ENCODE data around the gene MSANTD4. TPM values are rescaled to one million over a fixed set of nuclear protein-coding genes. Genes with fewer than 3 reads are reported as not detected.

MSANTD4 gene
- 10 to 100 TPM; 15.4 to 44.3 (median 21.8) TPM for total RNA-seq

GRCh38 chr11:106021967-106022794, at the start of gene MSANTD4:
Gene MSANTD4, minus strand, starts transcription at chr11:106022240. Its CDS starts 11,323 bp downstream, at chr11:106010917.
- Histone ChIP-seq H3K9me3 (no peaks in the 10 kb centered on the region), H3K27me3 (no peaks in the 10 kb centered on the region), H3K36me3 (no peaks in the 10 kb centered on the region), H3K4me3 (peak within 1 kb of the TSS; percentile 67 to 97 (median 94)), H3K27ac (peak within 1 kb of the TSS; percentile 73 to 90 (median 84)), H3K4me1 (peaks cover 13 to 37% (median 29%) of the 10 kb centered on the region in 4 donors)
- peak in 3 of 4 donors; percentile 17 to 70 (median 47) for TF ChIP-seq POLR2A (IDR thresholded peaks at IDR 0.05)
- peak; percentile 67 to 72 for TF ChIP-seq POLR2AphosphoS5 (IDR thresholded peaks at IDR 0.05)
- TF ChIP-seq EP300 (IDR thresholded peaks at IDR 0.05) = no peak
- peak in 4 of 6 experiments; percentile 24 to 41 (median 32) for TF ChIP-seq CTCF (IDR thresholded peaks at IDR 0.05)
- ATAC-seq (ENCODE audit: low FRiP score in 2 of 2) = peak; percentile 100
- 2 to 3% methylated on average over 16 to 44 of the region's 48 CpGs for WGBS, 2 donors
- peak; percentile 93 to 99 for DNase-seq

GRCh38 chr11:106070606-106071005, 48.6 kb upstream of the MSANTD4 start:
- DNase-seq (no peak), ATAC-seq (ENCODE audit: low FRiP score in 2 of 2) (no peak)

GRCh38 chr11:106063009-106063408, 41.0 kb upstream of the MSANTD4 start:
- Histone ChIP-seq H3K4me1 (no peaks in the 10 kb centered on the region), H3K27ac (no peak overlapping the region), H3K9me3 (no peaks in the 10 kb centered on the region), H3K36me3 (peaks cover 0 to 4% (median 0%) of the 10 kb centered on the region in 4 donors), H3K4me3 (no peak overlapping the region), H3K27me3 (no peaks in the 10 kb centered on the region)
- ATAC-seq (ENCODE audit: low FRiP score in 2 of 2) (no peak), DNase-seq (no peak)
- TF ChIP-seq POLR2A (IDR thresholded peaks at IDR 0.05) (no peak), EP300 (IDR thresholded peaks at IDR 0.05) (no peak), POLR2AphosphoS5 (IDR thresholded peaks at IDR 0.05) (no peak), CTCF (IDR thresholded peaks at IDR 0.05) (no peak)

More at GRCh38 chr11:106070606-106071005, 48.6 kb upstream of the MSANTD4 start:
- no peaks in the 10 kb centered on the region for H3K27me3 ChIP-seq
- peaks cover under 1 to 5% (median 2%) of the 10 kb centered on the region in 4 donors for H3K4me1 ChIP-seq
- H3K27ac ChIP-seq = no peak overlapping the region
- 84 to 85% methylated on average over 3 of the region's 3 CpGs for WGBS, 2 donors
- no peaks in the 10 kb centered on the region for H3K9me3 ChIP-seq
- TF ChIP-seq CTCF (IDR thresholded peaks at IDR 0.05) = no peak
- TF ChIP-seq POLR2A (IDR thresholded peaks at IDR 0.05) = no peak
- no peak for TF ChIP-seq POLR2AphosphoS5 (IDR thresholded peaks at IDR 0.05)
- no peak for TF ChIP-seq EP300 (IDR thresholded peaks at IDR 0.05)
- no peaks in the 10 kb centered on the region for H3K36me3 ChIP-seq
- H3K4me3 ChIP-seq = no peak overlapping the region

- 97 to 100% methylated on average over 1 of the region's 1 CpG for WGBS, 2 donors
- no peaks in the 10 kb centered on the region for H3K27me3 ChIP-seq
- TF ChIP-seq POLR2A (IDR thresholded peaks at IDR 0.05) = no peak
- no peak for TF ChIP-seq POLR2AphosphoS5 (IDR thresholded peaks at IDR 0.05)
- TF ChIP-seq EP300 (IDR thresholded peaks at IDR 0.05) = no peak
- no peak for TF ChIP-seq CTCF (IDR thresholded peaks at IDR 0.05)
- H3K36me3 ChIP-seq = peaks cover 0 to 4% (median 0%) of the 10 kb centered on the region in 4 donors
- no peak for DNase-seq
- no peak overlapping the region for H3K27ac ChIP-seq
- no peak overlapping the region for H3K4me3 ChIP-seq
- ATAC-seq (ENCODE audit: low FRiP score in 2 of 2) = no peak
- H3K9me3 ChIP-seq = no peaks in the 10 kb centered on the region
- H3K4me1 ChIP-seq = no peaks in the 10 kb centered on the region
Measured at GRCh38 chr11:106061954-106062949, 40.2 kb upstream of the MSANTD4 start.
